H9 (cell line): Measurements from ENCODE around the gene CDC45. TPM values are rescaled to one million over a fixed set of nuclear protein-coding genes. Genes with fewer than 3 reads are reported as not detected.
A peak's percentile ranks its signal among the peaks of the same experiment; 100 is the strongest.

Experiments
- DNase-seq: peaks from one replicate; pipeline ENCODE4 v3.0.0-alpha.2; 2017
- H2AFZ ChIP-seq: one replicate; pipeline ENCODE4 v1.6.1; 2013; ENCODE audit warnings: mild to moderate bottlenecking, low read length, control low read depth, moderate library complexity
- H2AK5ac ChIP-seq: 2 replicates; pipeline ENCODE4 v1.6.1; 2013; ENCODE audit warnings: low read length, control low read depth, mixed read lengths; ENCODE audit not compliant: insufficient read length
- H2BK120ac ChIP-seq: one replicate; pipeline ENCODE4 v1.6.1; 2013; ENCODE audit warnings: low read depth, mild to moderate bottlenecking, low read length, control low read depth, inconsistent platforms; ENCODE audit not compliant: poor library complexity, severe bottlenecking
- H2BK12ac ChIP-seq: 2 replicates; pipeline ENCODE4 v1.6.1; 2013; ENCODE audit warnings: low read length, control low read depth, mixed read lengths, low read depth; ENCODE audit not compliant: insufficient read length
- H2BK15ac ChIP-seq: 2 replicates; pipeline ENCODE4 v1.6.1; 2013; ENCODE audit warnings: low read depth, low read length, control low read depth
- H2BK20ac ChIP-seq: one replicate; pipeline ENCODE4 v1.6.1; 2013; ENCODE audit warnings: low read depth, mild to moderate bottlenecking, low read length, control low read depth, inconsistent platforms; ENCODE audit not compliant: poor library complexity, severe bottlenecking
- H2BK5ac ChIP-seq: 2 replicates; pipeline ENCODE4 v1.6.1; 2013; ENCODE audit warnings: low read length, control low read depth, mixed read lengths; ENCODE audit not compliant: insufficient read length
- H3K14ac ChIP-seq: 2 replicates; pipeline ENCODE4 v1.6.1; 2013; ENCODE audit warnings: low read length, control low read depth; ENCODE audit not compliant: insufficient read depth
- H3K18ac ChIP-seq: 2 replicates; pipeline ENCODE4 v1.6.1; 2013; ENCODE audit warnings: low read depth, mild to moderate bottlenecking, mixed read lengths, low read length, control low read depth; ENCODE audit not compliant: insufficient read length
- H3K23ac ChIP-seq: 2 replicates; pipeline ENCODE4 v1.6.1; 2013; ENCODE audit warnings: low read length, control low read depth, mixed read lengths, low read depth; ENCODE audit not compliant: insufficient read length
- H3K23me2 ChIP-seq: 2 replicates; pipeline ENCODE4 v1.6.1; 2013; ENCODE audit warnings: low read depth, mild to moderate bottlenecking, mixed read lengths, low read length, control low read depth; ENCODE audit not compliant: insufficient read length, poor library complexity, severe bottlenecking
- H3K27ac ChIP-seq: 2 replicates; pipeline ENCODE4 v1.5.1; 2013; ENCODE audit warnings: low read length, control low read depth, mixed read lengths, low read depth; ENCODE audit not compliant: insufficient read length
- H3K27me3 ChIP-seq: 2 replicates; pipeline ENCODE4 v1.6.1; 2013; ENCODE audit warnings: low read length, control low read depth, inconsistent platforms; ENCODE audit not compliant: insufficient read depth
- H3K4ac ChIP-seq: 2 replicates; pipeline ENCODE4 v1.6.1; 2013; ENCODE audit warnings: low read depth, mild to moderate bottlenecking, control low read depth, inconsistent platforms, low read length, moderate library complexity
- H3K4me1 ChIP-seq: 2 replicates; pipeline ENCODE4 v1.6.1; 2013; ENCODE audit warnings: low read length, control low read depth, inconsistent platforms; ENCODE audit not compliant: insufficient read depth
- H3K4me2 ChIP-seq: 2 replicates; pipeline ENCODE4 v1.6.1; 2013; ENCODE audit warnings: low read length, control low read depth, mixed read lengths; ENCODE audit not compliant: insufficient read length, insufficient read depth
- H3K56ac ChIP-seq: 2 replicates; pipeline ENCODE4 v1.6.1; 2013; ENCODE audit warnings: low read depth, mild to moderate bottlenecking, mixed read lengths, low read length, control low read depth; ENCODE audit not compliant: insufficient read length
- H3K79me1 ChIP-seq: 2 replicates; pipeline ENCODE4 v1.6.1; 2013; ENCODE audit warnings: low read depth, mild to moderate bottlenecking, moderate library complexity, low read length, control low read depth, inconsistent platforms; ENCODE audit not compliant: insufficient read depth, poor library complexity, severe bottlenecking
- H3K79me2 ChIP-seq: 2 replicates; pipeline ENCODE4 v1.6.1; 2013; ENCODE audit warnings: low read length, control low read depth, inconsistent platforms; ENCODE audit not compliant: insufficient read depth
- H3K9ac ChIP-seq: 2 replicates; pipeline ENCODE4 v1.6.1; 2013; ENCODE audit warnings: low read length, control low read depth, mixed read lengths; ENCODE audit not compliant: insufficient read length; ENCODE audit errors: extremely low read depth
- H3K9me3 ChIP-seq: one replicate; pipeline ENCODE4 v1.6.1; 2013; ENCODE audit warnings: low read depth, low read length, inconsistent platforms; ENCODE audit not compliant: control insufficient read depth
- H3T11ph ChIP-seq: one replicate; pipeline ENCODE4 v1.6.1; 2013; ENCODE audit warnings: mild to moderate bottlenecking, low read length, control low read depth, inconsistent platforms
- H4K20me1 ChIP-seq: one replicate; pipeline ENCODE4 v1.6.1; 2013; ENCODE audit not compliant: control insufficient read depth, insufficient read length, insufficient read depth
- H4K5ac ChIP-seq: 2 replicates; pipeline ENCODE4 v1.6.1; 2013; ENCODE audit warnings: low read depth, mild to moderate bottlenecking, mixed read lengths, low read length, control low read depth; ENCODE audit not compliant: insufficient read length
- H4K8ac ChIP-seq: replicated peaks from 2 replicates; pipeline ENCODE4 v1.6.1; 2013; ENCODE audit warnings: low read length, control low read depth, mixed read lengths, low read depth; ENCODE audit not compliant: insufficient read length
- H4K91ac ChIP-seq: 2 replicates; pipeline ENCODE4 v1.6.1; 2013; ENCODE audit warnings: low read depth, mild to moderate bottlenecking, moderate library complexity, mixed read lengths, low read length, control low read depth; ENCODE audit not compliant: insufficient read length
- H3K27ac Mint-ChIP-seq, 3 experiments: 2 replicates in 2 of 3; 3 replicates in 1 of 3; pipeline ENCODE4 v1.8.0; 2020 to 2021; ENCODE audit warnings: mixed read lengths in 3 of 3, mild to moderate bottlenecking in 1 of 3, moderate library complexity in 1 of 3
- H3K27me3 Mint-ChIP-seq: 2 replicates; pipeline ENCODE4 v1.8.0; 2021; ENCODE audit warnings: low read depth, mild to moderate bottlenecking, moderate library complexity, mixed read lengths
- H3K36me3 Mint-ChIP-seq, 3 experiments: 2 replicates in 2 of 3; 3 replicates in 1 of 3; pipeline ENCODE4 v1.8.0; 2020 to 2021; ENCODE audit warnings: low read depth in 3 of 3, mixed read lengths in 3 of 3; ENCODE audit not compliant: insufficient read depth in 1 of 3
- H3K4me1 Mint-ChIP-seq, 2 experiments: 2 replicates each; pipeline ENCODE4 v1.8.0; 2020; ENCODE audit warnings: mixed read lengths in 2 of 2
- H3K4me3 Mint-ChIP-seq, 2 experiments: 2 replicates in 1 of 2; 3 replicates in 1 of 2; pipeline ENCODE4 v1.8.0; 2020 to 2021; ENCODE audit warnings: mild to moderate bottlenecking in 2 of 2, mixed read lengths in 2 of 2, moderate library complexity in 1 of 2
- H3K9me3 Mint-ChIP-seq, 2 experiments: 2 replicates in 1 of 2; 3 replicates in 1 of 2; pipeline ENCODE4 v1.8.0; 2020; ENCODE audit warnings: mild to moderate bottlenecking in 2 of 2, mixed read lengths in 2 of 2, moderate library complexity in 1 of 2
- CTCF ChIP-seq: fragments of 200-600 bp; sonication (generic); conservative IDR thresholded peaks from 3 replicates; pipeline ENCODE4 v1.8.0; 2021; ENCODE audit warnings: antibody characterized with exemption, mild to moderate bottlenecking
- WGBS: extraction: QIAGEN DNeasy Blood & Tissue Kit; methylation state at CpG from one replicate; pipeline ENCODE4 v1.1.7; 2013; ENCODE audit warnings: missing lambda C conversion rate, low lambda C conversion rate, mixed read lengths; ENCODE audit not compliant: insufficient read length; ENCODE audit errors: extremely low coverage; 5-methylcytosine and 5-hydroxymethylcytosine counted together
- total RNA-seq: library from RNA; stranded (reverse); gene quantifications from 2 replicates; pipeline ENCODE4 v1.2.1, GENCODE V29; 2021

Gene CDC45
- total RNA-seq, 1 experiment from 2014 or later = 35.7 TPM

- Mint-ChIP-seq H3K9me3 (no peaks in the 10 kb centered on the region; a peak in 1 of 5 replicates), H3K27ac (peak within 1 kb of the TSS; percentile 73 to 98 (median 76)), H3K4me3 (peak within 1 kb of the TSS; percentile 84 to 97), H3K36me3 (peaks cover 16 to 55% (median 45%) of the 10 kb centered on the region in 3 experiments), H3K4me1 (peaks cover 16 to 18% of the 10 kb centered on the region in 2 experiments), H3K27me3 (peaks cover 19% of the 10 kb centered on the region)
- H3K79me2 ChIP-seq = no peaks in the 10 kb centered on the region; the same call in 1 of the 2 replicates
- no peaks in the 10 kb centered on the region; the same call in 1 of the 2 replicates for H3K27me3 ChIP-seq
- no peaks in the 10 kb centered on the region for H3K4me1 ChIP-seq
- H3K23me2 ChIP-seq = peaks cover 9% of the 10 kb centered on the region
- no peak within 1 kb of the TSS for H3K4ac ChIP-seq
- no peaks in the 10 kb centered on the region for H3K9me3 ChIP-seq
- H2AK5ac ChIP-seq = no peak within 1 kb of the TSS
- no peak for TF ChIP-seq CTCF
- no peak within 1 kb of the TSS for H3T11ph ChIP-seq
- no peak within 1 kb of the TSS for H2BK15ac ChIP-seq
- H3K18ac ChIP-seq = peak within 1 kb of the TSS; percentile 83
- peak within 1 kb of the TSS; percentile 84 for H3K14ac ChIP-seq
- no peak within 1 kb of the TSS for H3K56ac ChIP-seq
- H3K4me2 ChIP-seq = peak within 1 kb of the TSS; percentile 91
- H4K20me1 ChIP-seq = peaks cover 2% of the 10 kb centered on the region
- WGBS = no CpG with 5 or more reads among the region's 92 CpGs
- no peak within 1 kb of the TSS for H3K27ac ChIP-seq
- no peak within 1 kb of the TSS for H4K8ac ChIP-seq
- H3K79me1 ChIP-seq = no peaks in the 10 kb centered on the region
- H2BK20ac ChIP-seq = no peak within 1 kb of the TSS
- H2BK120ac ChIP-seq = no peak within 1 kb of the TSS
- peak within 1 kb of the TSS; percentile 87 for H3K9ac ChIP-seq
- H2BK5ac ChIP-seq = no peak within 1 kb of the TSS
- no peak within 1 kb of the TSS for H2BK12ac ChIP-seq
- H2AFZ ChIP-seq = peak within 1 kb of the TSS; percentile 35
- H3K23ac ChIP-seq = no peak within 1 kb of the TSS
- no peak within 1 kb of the TSS for H4K91ac ChIP-seq
- peak within 1 kb of the TSS; percentile 84 for H4K5ac ChIP-seq
- DNase-seq = peak; percentile 97
Measured at GRCh38 chr22:19447330-19448075, 32.2 kb upstream of the CDC45 start, which contains the start of gene C22orf39. Gene C22orf39, minus strand, starts transcription at chr22:19447711. Its CDS starts 23 bp downstream, at chr22:19447688.
